VCaP (cell line): ENCODE data around the gene TFDP2.

Experiments used
- H3K27ac ChIP-seq: fragments of 450-650 bp; 2 replicates; pipeline ENCODE4 v1.5.1; 2017
- CTCF ChIP-seq: fragments of 450-650 bp; conservative IDR thresholded peaks from 2 replicates; pipeline ENCODE4 v1.5.1; 2017; ENCODE audit warnings: mild to moderate bottlenecking, moderate library complexity

Gene TFDP2

GRCh38 chr3:142040941-142041491, 108.3 kb downstream of the TFDP2 start:
- no peak for TF ChIP-seq CTCF
- H3K27ac ChIP-seq, result no peak overlapping the region

- TF ChIP-seq CTCF, result no peak
- H3K27ac ChIP-seq, result no peak overlapping the region
Observed at GRCh38 chr3:142035308-142035922, 113.9 kb downstream of the TFDP2 start.

GRCh38 chr3:142033292-142033691, 116.1 kb downstream of the TFDP2 start:
- TF ChIP-seq CTCF, result no peak
- no peak overlapping the region for H3K27ac ChIP-seq

GRCh38 chr3:142031575-142031974, 117.8 kb downstream of the TFDP2 start:
- TF ChIP-seq CTCF, result no peak
- H3K27ac ChIP-seq, result no peak overlapping the region

GRCh38 chr3:142029791-142030190, 119.6 kb downstream of the TFDP2 start:
- no peak overlapping the region for H3K27ac ChIP-seq
- no peak for TF ChIP-seq CTCF

GRCh38 chr3:142029052-142029642, 120.2 kb downstream of the TFDP2 start:
- no peak for TF ChIP-seq CTCF
- H3K27ac ChIP-seq, result peak overlapping the region; percentile 22; the same call in 1 of the 2 replicates

- TF ChIP-seq CTCF, result no peak
Observed at GRCh38 chr3:142028243-142028777, 121.0 kb downstream of the TFDP2 start.

More at GRCh38 chr3:142028243-142028777, 121.0 kb downstream of the TFDP2 start:
- peak overlapping the region; percentile 22; the same call in 1 of the 2 replicates for H3K27ac ChIP-seq
